BE2C (cell line): Measurements from ENCODE around the gene TIMMDC1.
A peak's percentile ranks its signal among the peaks of the same experiment; 100 is the strongest.

Experiments used
- DNase-seq: peaks from one replicate; pipeline ENCODE4 v3.0.0-alpha.2; 2020
- H3K27me3 ChIP-seq: fragments of 250-450 bp; sonication (Bioruptor Pico); 2 replicates; pipeline ENCODE4 v1.5.1; 2020; ENCODE audit warnings: mild to moderate bottlenecking
- H3K36me3 ChIP-seq: fragments of 250-450 bp; sonication (Bioruptor Pico); 2 replicates; pipeline ENCODE4 v1.5.1; 2020; ENCODE audit warnings: mild to moderate bottlenecking
- H3K4me1 ChIP-seq: fragments of 250-450 bp; sonication (Bioruptor Pico); 2 replicates; pipeline ENCODE4 v1.5.1; 2020
- H3K4me3 ChIP-seq: 2 replicates; pipeline ENCODE4 v1.5.1; 2011; ENCODE audit warnings: low read depth, low read length
- H3K9me3 ChIP-seq: fragments of 250-450 bp; sonication (Bioruptor Pico); 2 replicates; pipeline ENCODE4 v1.5.1; 2020
- CTCF ChIP-seq: IDR thresholded peaks from 2 replicates; pipeline ENCODE4 v1.5.1; 2012; ENCODE audit warnings: mild to moderate bottlenecking, low read depth, low read length

The TIMMDC1 gene

DNA sequence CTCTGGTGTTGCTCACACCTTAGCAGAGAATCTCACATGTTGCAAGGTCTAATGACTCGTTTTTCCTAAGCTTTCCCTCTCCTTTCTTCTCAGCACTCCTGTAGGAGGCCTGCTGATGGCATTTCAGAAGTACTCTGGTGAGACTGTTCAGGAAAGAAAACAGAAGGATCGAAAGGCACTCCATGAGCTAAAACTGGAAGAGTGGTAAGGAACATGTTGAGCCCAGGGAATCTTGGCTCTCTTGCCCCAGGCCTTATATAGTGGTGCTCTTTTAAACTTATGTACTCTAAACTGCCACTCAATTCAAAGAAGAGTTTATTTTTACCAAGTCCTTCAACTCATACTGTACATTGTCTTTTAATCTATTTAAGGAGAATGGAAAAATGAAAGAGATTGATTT lies 18.8 kb downstream of the TIMMDC1 start:
- H3K27me3 ChIP-seq: no peaks in the 10 kb centered on the region
- no peak for TF ChIP-seq CTCF
- H3K4me1 ChIP-seq: no peaks in the 10 kb centered on the region
- no peak for DNase-seq
- peaks cover 59% of the 10 kb centered on the region for H3K36me3 ChIP-seq
- H3K9me3 ChIP-seq: no peaks in the 10 kb centered on the region
- H3K4me3 ChIP-seq: no peak overlapping the region

DNA sequence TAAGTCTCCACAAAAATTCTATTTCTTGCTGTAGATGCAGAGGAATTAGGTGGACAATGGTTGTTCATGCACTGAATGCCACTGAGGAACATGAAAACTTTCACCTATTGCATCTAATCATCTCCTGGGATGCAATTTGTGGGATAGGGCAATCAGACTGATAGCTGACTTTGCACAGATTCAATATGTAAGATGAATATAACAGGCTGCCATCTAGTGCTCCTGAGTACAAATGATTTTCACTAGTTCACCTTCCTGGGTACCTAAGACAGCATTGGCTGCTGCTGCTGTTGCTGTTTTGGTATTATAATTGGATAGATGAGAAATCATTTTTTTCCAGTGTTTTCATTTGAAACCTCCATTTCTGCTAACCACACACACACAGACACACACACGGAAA lies 19.7 kb downstream of the TIMMDC1 start:
- Histone ChIP-seq H3K27me3 (no peaks in the 10 kb centered on the region), H3K36me3 (peaks cover 65% of the 10 kb centered on the region), H3K9me3 (no peaks in the 10 kb centered on the region), H3K4me3 (no peak overlapping the region), H3K4me1 (no peaks in the 10 kb centered on the region)
- no peak for DNase-seq
- no peak for TF ChIP-seq CTCF

GRCh38 chr3:119524931-119525662 lies 26.8 kb downstream of the TIMMDC1 start:
- Histone ChIP-seq H3K36me3 (peaks cover 34% of the 10 kb centered on the region), H3K4me1 (peaks cover 11% of the 10 kb centered on the region; the same call in 1 of the 2 replicates), H3K9me3 (no peaks in the 10 kb centered on the region), H3K27me3 (no peaks in the 10 kb centered on the region), H3K4me3 (no peak overlapping the region)
- no peak for DNase-seq
- TF ChIP-seq CTCF: peak; percentile 66

- no peak overlapping the region for H3K4me3 ChIP-seq
- H3K27me3 ChIP-seq: no peaks in the 10 kb centered on the region
- no peak for TF ChIP-seq CTCF
- DNase-seq: no peak
- no peaks in the 10 kb centered on the region for H3K9me3 ChIP-seq
- peaks cover 11% of the 10 kb centered on the region for H3K36me3 ChIP-seq
- peaks cover 11% of the 10 kb centered on the region; the same call in 1 of the 2 replicates for H3K4me1 ChIP-seq
Observed at GRCh38 chr3:119527714-119528113, 29.4 kb downstream of the TIMMDC1 start.

GRCh38 chr3:119529883-119530282 lies 31.5 kb downstream of the TIMMDC1 start:
- H3K27me3 ChIP-seq: no peaks in the 10 kb centered on the region

More at GRCh38 chr3:119529883-119530282, 31.5 kb downstream of the TIMMDC1 start:
- no peak for DNase-seq
- H3K4me1 ChIP-seq: peaks cover 6% of the 10 kb centered on the region; the same call in 1 of the 2 replicates
- no peaks in the 10 kb centered on the region for H3K9me3 ChIP-seq
- no peak for TF ChIP-seq CTCF
- peaks cover 4% of the 10 kb centered on the region for H3K36me3 ChIP-seq
- no peak overlapping the region for H3K4me3 ChIP-seq
